GM18858 (cell line): ENCODE data around the gene ARHGEF4.
"Not testable (repeated sequence)": the region's sequence is repeated elsewhere in the genome, so short reads cannot be mapped to it uniquely, and the experiment has no call there.

Experiments used
- ATAC-seq: cut with Tn5 transposase; IDR thresholded peaks from one replicate; pipeline ENCODE4 v1.9.1; 2021; ENCODE audit not compliant: unreplicated experiment

Gene ARHGEF4

GRCh38 chr2:130882111-130882690 is 45.5 kb downstream of the ARHGEF4 start:
- ATAC-seq = no peak

GRCh38 chr2:130882991-130883390 is 46.3 kb downstream of the ARHGEF4 start:
- ATAC-seq = no peak

GRCh38 chr2:130883496-130883895 is 46.8 kb downstream of the ARHGEF4 start:
- no peak for ATAC-seq

- ATAC-seq = no peak
Observed at GRCh38 chr2:130884013-130884412, 47.3 kb downstream of the ARHGEF4 start.

GRCh38 chr2:130884503-130884902 is 47.8 kb downstream of the ARHGEF4 start:
- no peak for ATAC-seq

GRCh38 chr2:130887643-130888042 is 50.9 kb downstream of the ARHGEF4 start:
- ATAC-seq = no peak

GRCh38 chr2:130890941-130891669 is 54.4 kb downstream of the ARHGEF4 start:
- ATAC-seq = no peak

- no peak for ATAC-seq
Observed at GRCh38 chr2:130891966-130892365, 55.3 kb downstream of the ARHGEF4 start.

GRCh38 chr2:130892793-130893785 is 56.4 kb downstream of the ARHGEF4 start:
- no peak for ATAC-seq

GRCh38 chr2:130894326-130894942 is 57.7 kb downstream of the ARHGEF4 start:
- no peak for ATAC-seq

- no peak for ATAC-seq
Observed at GRCh38 chr2:130896813-130897212, 60.1 kb downstream of the ARHGEF4 start.

- ATAC-seq = no peak
Observed at GRCh38 chr2:130898553-130898952, 61.8 kb downstream of the ARHGEF4 start.

GRCh38 chr2:130899306-130899705 is 62.6 kb downstream of the ARHGEF4 start:
- no peak for ATAC-seq

GRCh38 chr2:130901061-130901460 is 64.3 kb downstream of the ARHGEF4 start:
- no peak for ATAC-seq

- ATAC-seq = not testable (repeated sequence)
Observed at GRCh38 chr2:130901626-130902025, 64.9 kb downstream of the ARHGEF4 start.

- no peak for ATAC-seq
Observed at GRCh38 chr2:130908832-130909231, 72.1 kb downstream of the ARHGEF4 start.

- no peak for ATAC-seq
Observed at GRCh38 chr2:130910931-130911330, 74.2 kb downstream of the ARHGEF4 start.

- ATAC-seq = no peak
Observed at GRCh38 chr2:130911482-130911881, 74.8 kb downstream of the ARHGEF4 start.

GRCh38 chr2:130911996-130912395 is 75.3 kb downstream of the ARHGEF4 start:
- ATAC-seq = no peak

- ATAC-seq = no peak
Observed at GRCh38 chr2:130912471-130912870, 75.8 kb downstream of the ARHGEF4 start.

- no peak for ATAC-seq
Observed at GRCh38 chr2:130913891-130914290, 77.2 kb downstream of the ARHGEF4 start.
